DND-41 (cell line): ENCODE measurements around the gene NME7.

Experiments
- ATAC-seq: fragments of 200-7000 bp; cut with Tn5 transposase; 3 replicates; pipeline ENCODE4 v1.9.1; 2021; ENCODE audit warnings: low read depth; ENCODE audit not compliant: insufficient read depth
- DNase-seq: peaks from one replicate; pipeline ENCODE4 v3.0.0-alpha.2; 2020
- H2AFZ ChIP-seq: 2 replicates; pipeline ENCODE4 v1.6.0; 2012; ENCODE audit warnings: low read depth, low read length
- H3K27ac ChIP-seq: 2 replicates; pipeline ENCODE4 v1.5.1; 2012; ENCODE audit warnings: low read length, inconsistent platforms
- H3K27me3 ChIP-seq: fragments of 200-600 bp; sonication (generic); 2 replicates; pipeline ENCODE4 v1.6.0; 2012; ENCODE audit warnings: low read length, mild to moderate bottlenecking, inconsistent platforms; ENCODE audit not compliant: insufficient read depth, poor library complexity
- H3K36me3 ChIP-seq: 2 replicates; pipeline ENCODE4 v1.5.1; 2012; ENCODE audit warnings: low read length, inconsistent platforms; ENCODE audit not compliant: insufficient read depth
- H3K4me1 ChIP-seq: 2 replicates; pipeline ENCODE4 v1.5.1; 2012; ENCODE audit warnings: mild to moderate bottlenecking, low read length; ENCODE audit not compliant: insufficient read depth
- H3K4me2 ChIP-seq: 2 replicates; pipeline ENCODE4 v1.6.0; 2012; ENCODE audit warnings: mild to moderate bottlenecking, moderate library complexity, low read length, inconsistent platforms; ENCODE audit not compliant: insufficient read depth
- H3K4me3 ChIP-seq, 2 experiments: fragments of 200-600 bp in 1 of 2; shearing (Covaris generic) in 1 of 2; 2 replicates each; pipeline ENCODE4 v1.5.1; 2012 to 2016; ENCODE audit warnings: inconsistent platforms in 2 of 2, low read length in 2 of 2, mild to moderate bottlenecking in 2 of 2, low read depth in 1 of 2, moderate library complexity in 1 of 2
- H3K79me2 ChIP-seq: 2 replicates; pipeline ENCODE4 v1.6.0; 2012; ENCODE audit warnings: low read length, inconsistent platforms; ENCODE audit not compliant: insufficient read depth
- H3K9ac ChIP-seq: 2 replicates; pipeline ENCODE4 v1.6.0; 2012; ENCODE audit warnings: low read depth, mild to moderate bottlenecking, inconsistent platforms, low read length, moderate library complexity
- H3K9me3 ChIP-seq: 2 replicates; pipeline ENCODE4 v1.5.1; 2012; ENCODE audit warnings: low read length, moderate library complexity, mild to moderate bottlenecking, inconsistent platforms; ENCODE audit not compliant: insufficient read depth, severe bottlenecking
- H4K20me1 ChIP-seq: 2 replicates; pipeline ENCODE4 v1.6.0; 2012; ENCODE audit warnings: low read length; ENCODE audit not compliant: insufficient read depth
- CTCF ChIP-seq: IDR thresholded peaks from 2 replicates; pipeline ENCODE4 v1.5.1; 2012; ENCODE audit warnings: borderline replicate concordance, low read length, moderate library complexity, mild to moderate bottlenecking; ENCODE audit not compliant: poor library complexity, severe bottlenecking; ENCODE audit errors: extremely low read depth
- EZH2 ChIP-seq: IDR thresholded peaks from 3 replicates; pipeline ENCODE4 v1.6.1; 2012; ENCODE audit warnings: borderline replicate concordance, low read depth, mild to moderate bottlenecking, moderate library complexity, low read length, inconsistent platforms; ENCODE audit not compliant: severe bottlenecking

The NME7 gene

GRCh38 chr1:169307176-169307575 lies 60.4 kb downstream of the NME7 start:
- Histone ChIP-seq H4K20me1 (no peaks in the 10 kb centered on the region), H3K79me2 (no peaks in the 10 kb centered on the region), H3K4me3 (no peak overlapping the region), H3K9ac (no peak overlapping the region), H3K27ac (no peak overlapping the region), H3K4me1 (0 out of 2 replicates have a peak, but pooled peaks cover 5% of the 10 kb centered on the region), H3K4me2 (no peak overlapping the region), H3K36me3 (no peaks in the 10 kb centered on the region), H2AFZ (no peak overlapping the region), H3K9me3 (no peaks in the 10 kb centered on the region), H3K27me3 (no peaks in the 10 kb centered on the region)
- TF ChIP-seq EZH2 (no peak), CTCF (no peak)
- ATAC-seq = no peak
- DNase-seq = no peak

- Histone ChIP-seq H3K27me3 (no peaks in the 10 kb centered on the region), H3K4me2 (no peak overlapping the region), H4K20me1 (no peaks in the 10 kb centered on the region), H2AFZ (no peak overlapping the region), H3K4me3 (no peak overlapping the region), H3K27ac (no peak overlapping the region), H3K79me2 (no peaks in the 10 kb centered on the region), H3K9ac (no peak overlapping the region), H3K4me1 (no peaks in the 10 kb centered on the region), H3K9me3 (no peaks in the 10 kb centered on the region), H3K36me3 (no peaks in the 10 kb centered on the region)
- no peak for ATAC-seq
- no peak for DNase-seq
- TF ChIP-seq CTCF (no peak), EZH2 (no peak)
These were observed 61.6 kb downstream of the NME7 start for GRCh38 chr1:169305948-169306347.

GRCh38 chr1:169305356-169305755 lies 62.2 kb downstream of the NME7 start:
- Histone ChIP-seq H3K9me3 (no peaks in the 10 kb centered on the region), H3K79me2 (no peaks in the 10 kb centered on the region), H3K4me2 (no peak overlapping the region), H3K36me3 (no peaks in the 10 kb centered on the region), H3K9ac (no peak overlapping the region), H2AFZ (no peak overlapping the region), H3K27me3 (no peaks in the 10 kb centered on the region), H3K4me1 (no peaks in the 10 kb centered on the region), H3K27ac (no peak overlapping the region), H3K4me3 (no peak overlapping the region), H4K20me1 (no peaks in the 10 kb centered on the region)
- TF ChIP-seq CTCF (no peak), EZH2 (no peak)
- no peak for DNase-seq
- ATAC-seq = no peak

- TF ChIP-seq CTCF (no peak), EZH2 (no peak)
- DNase-seq = no peak
- Histone ChIP-seq H2AFZ (no peak overlapping the region), H4K20me1 (no peaks in the 10 kb centered on the region), H3K79me2 (no peaks in the 10 kb centered on the region), H3K4me3 (no peak overlapping the region), H3K9ac (no peak overlapping the region), H3K27me3 (no peaks in the 10 kb centered on the region), H3K36me3 (no peaks in the 10 kb centered on the region), H3K4me2 (no peak overlapping the region), H3K9me3 (no peaks in the 10 kb centered on the region), H3K27ac (no peak overlapping the region), H3K4me1 (no peaks in the 10 kb centered on the region)
- ATAC-seq = no peak
These were observed 66.7 kb downstream of the NME7 start for GRCh38 chr1:169300854-169301253.
